GM19455 (cell line): ENCODE measurements around the gene LENG8.

Experiments used
- ATAC-seq: cut with Tn5 transposase; IDR thresholded peaks from one replicate; pipeline ENCODE4 v1.9.1; 2021; ENCODE audit not compliant: unreplicated experiment

Gene LENG8

DNA sequence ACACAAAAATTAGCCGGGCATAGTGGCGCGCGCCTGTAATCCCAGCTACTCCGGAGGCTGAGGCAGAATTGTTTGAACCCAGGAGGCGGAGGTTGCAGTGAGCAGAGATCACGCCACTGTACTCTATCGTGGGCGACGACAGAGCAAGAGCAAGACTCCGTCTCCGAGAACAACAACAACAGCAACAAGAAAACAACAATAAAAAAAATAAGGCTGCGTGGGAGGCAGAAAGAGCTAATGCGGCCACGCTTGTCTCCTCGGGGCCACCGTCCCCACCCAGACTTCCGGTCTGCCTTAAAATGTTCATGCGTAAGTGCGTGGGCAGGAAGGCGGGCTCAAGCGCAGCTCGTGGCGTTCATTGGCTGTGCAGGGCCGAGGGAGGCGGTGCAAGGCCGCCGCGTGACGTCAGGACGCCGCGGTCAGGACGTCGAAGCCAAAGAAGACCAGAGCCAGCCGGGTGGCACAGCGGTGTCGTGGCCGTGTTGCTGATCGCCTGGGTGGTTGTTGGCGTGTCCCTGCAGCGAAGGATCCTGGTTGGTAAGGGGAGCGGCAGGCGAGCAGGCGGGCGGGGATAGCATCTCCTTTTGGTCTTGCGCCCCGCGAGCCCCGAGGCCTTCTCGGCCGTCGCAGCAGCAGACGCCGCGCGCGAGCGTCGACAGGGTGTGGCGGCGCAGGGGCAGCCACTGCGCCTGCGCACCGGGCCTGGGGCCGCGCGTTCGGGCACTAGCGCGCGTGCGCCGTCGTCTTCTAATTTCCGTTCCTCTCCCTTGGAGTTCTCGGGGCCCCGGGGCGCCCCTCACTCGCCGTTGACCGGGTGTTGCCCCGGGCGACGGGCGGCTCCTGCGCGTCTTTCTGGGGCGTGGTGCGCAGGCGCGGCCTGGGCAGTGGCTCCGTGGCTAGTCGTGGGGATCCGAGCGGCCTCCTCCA, at the start of gene LENG8:
TSS of gene LENG8 (plus strand) at position 426 of the 927 bp plus-strand sequence. CDS start 2,146 bp downstream, outside the sequence.
- peak; percentile 84 for ATAC-seq

DNA sequence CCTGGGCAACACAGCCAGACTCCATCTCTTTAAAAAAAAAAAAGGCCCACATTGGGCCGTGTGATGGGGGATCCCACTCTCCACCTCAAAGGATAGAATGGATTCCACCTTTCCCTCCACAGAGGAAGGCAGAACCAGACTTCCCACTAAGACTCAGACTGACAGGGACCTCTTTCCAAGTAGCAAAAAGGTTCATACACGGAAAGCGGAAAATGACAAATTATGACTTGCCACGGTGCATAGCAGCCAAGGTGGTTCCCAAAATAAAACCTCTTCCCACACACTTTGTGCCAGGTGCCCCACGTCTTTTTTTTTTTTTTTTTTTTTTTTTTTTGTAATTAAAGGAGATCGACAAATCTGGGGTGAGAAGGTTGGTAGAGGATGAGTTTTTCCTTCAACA, 48.1 kb upstream of the LENG8 start:
- no peak for ATAC-seq

DNA sequence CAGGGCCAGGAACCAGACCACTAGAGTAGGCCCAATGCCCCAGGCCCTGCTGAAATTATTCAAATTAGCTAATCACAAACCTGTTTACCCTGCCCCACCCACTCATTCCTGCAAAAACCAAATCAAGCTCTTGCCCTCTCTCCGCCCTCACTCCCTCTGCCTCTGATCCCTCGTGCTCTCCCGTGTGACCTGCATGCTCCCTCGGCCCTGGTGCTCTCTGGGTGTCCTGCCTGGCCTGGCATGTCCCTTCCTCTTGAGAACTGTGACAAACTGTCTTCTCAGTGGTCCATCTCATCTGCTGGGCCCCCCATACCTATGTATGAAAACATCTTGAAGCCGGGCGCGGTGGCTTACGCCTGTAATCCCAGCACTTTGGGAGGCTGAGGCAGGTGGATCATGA, 45.9 kb upstream of the LENG8 start:
- no peak for ATAC-seq

DNA sequence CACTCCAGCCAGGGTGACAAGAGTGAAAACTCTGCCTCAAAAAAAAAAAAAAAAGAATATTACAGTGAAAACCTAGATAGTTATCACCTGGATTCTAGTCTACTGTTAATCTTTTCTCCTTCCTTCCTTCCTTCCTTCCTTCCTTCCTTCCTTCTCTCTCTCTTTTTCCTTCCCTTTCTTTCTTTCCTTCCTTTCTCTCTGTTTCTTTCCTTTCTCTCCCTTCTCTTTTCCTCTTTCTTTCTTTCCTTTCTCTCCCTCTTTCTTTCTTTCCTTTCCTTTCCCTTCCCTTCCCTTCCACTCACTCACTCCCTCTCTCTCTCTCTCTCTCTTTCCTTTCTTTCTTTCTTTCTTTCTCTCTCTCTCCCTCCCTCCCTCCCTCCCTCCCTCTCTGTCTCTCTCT, 43.4 kb upstream of the LENG8 start:
- ATAC-seq, result no peak

DNA sequence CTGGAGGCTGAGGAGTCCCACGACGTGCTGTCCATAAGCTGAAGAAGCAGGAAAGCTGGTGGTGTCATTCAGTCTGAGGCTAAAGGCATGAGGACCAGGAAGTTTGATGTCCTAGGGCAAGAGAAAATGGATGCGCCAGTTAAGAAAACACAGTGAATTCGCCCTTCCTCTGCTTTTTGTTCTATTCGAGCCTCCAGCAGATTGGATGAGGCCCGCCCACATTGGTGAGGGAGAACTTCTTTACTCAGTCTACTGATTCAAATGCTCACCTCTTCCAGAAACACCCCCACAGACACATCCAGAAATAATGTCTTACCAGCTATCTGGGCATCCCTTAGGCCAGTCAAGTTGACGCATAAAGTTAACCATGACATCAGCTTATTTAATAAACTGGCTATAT, 41.2 kb upstream of the LENG8 start:
- no peak for ATAC-seq

DNA sequence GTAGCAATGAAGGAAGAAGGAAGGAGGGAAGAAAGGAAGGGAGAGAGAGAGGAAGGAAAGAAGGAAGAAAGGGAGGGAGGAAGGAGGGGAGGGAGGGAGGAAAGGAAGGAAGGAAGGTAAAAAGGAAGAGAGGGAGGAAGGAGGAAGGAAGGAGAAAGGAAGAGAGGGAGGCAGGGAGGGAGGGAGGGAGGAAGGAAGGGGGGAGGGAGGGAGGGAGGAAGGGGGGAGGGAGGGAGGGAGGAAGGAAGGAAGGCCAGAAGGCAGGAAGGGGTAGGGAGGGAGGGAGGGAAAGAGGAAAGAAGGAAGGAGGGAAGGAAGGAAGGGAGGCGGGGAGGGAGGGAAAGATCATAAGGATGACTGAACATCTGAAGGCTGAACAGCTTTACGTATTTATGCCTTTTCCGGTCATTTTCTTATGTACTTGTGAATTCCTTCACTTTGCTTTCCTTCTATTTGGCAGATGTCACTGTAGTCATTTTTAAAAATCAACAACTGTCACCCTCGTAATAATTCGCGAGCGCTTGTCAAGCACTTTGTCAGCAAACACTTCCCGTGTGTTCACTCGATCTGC, 40.5 kb upstream of the LENG8 start:
- no peak for ATAC-seq

DNA sequence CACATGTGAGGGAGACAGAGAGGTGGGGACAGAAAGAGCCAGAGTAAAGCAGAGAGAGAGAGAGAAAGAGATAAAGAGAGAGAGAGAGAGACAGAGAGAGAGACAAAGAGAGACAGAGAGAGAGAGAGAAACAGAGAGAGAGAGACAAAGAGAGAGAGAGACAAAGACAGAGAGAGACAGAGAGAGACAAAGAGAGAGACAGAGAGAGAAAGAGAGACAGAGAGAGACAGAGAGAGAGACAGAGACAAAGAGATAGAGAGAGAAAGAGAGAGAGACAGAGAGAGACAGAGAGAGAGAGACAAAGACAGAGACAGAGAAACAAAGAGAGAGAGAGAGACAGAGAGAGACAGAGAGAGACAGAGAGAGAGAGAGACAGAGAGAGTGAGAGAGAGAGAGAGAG, 38.0 kb upstream of the LENG8 start:
- no peak for ATAC-seq

DNA sequence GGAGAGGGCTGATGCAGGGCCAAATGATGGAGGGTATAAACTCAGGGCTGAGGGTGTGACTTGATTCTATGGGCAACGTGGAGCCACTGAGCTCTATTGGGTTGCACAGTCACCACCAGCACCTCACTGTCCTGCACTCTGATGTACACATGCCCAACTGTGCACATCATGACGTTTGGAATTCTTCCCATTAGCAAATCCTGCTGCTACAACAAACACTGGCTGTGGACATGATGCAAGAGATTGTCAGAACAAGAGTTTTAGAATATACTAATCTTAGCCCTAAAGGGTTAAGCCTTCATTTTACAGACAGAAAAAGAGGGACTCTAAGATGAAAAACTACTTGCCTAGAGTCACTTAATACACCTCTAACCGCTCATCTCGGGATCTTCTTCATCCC, 36.1 kb upstream of the LENG8 start:
- no peak for ATAC-seq

DNA sequence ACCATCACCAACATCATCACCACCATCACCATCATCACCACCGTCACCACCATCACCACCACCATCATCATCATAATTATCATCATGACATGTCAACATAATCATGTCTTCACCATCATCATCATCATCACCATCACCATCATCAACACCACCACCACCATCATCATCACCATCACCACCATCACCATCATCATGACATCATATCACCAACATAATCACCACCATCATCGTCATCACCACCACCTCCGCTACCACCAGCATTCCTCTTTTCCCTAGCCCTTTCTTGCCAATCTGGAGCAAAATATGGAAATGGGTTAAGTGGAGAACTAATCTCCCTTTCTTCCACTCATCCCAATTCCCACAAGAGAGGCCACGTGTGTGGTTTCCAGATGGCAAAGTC, 34.8 kb upstream of the LENG8 start:
- no peak for ATAC-seq

DNA sequence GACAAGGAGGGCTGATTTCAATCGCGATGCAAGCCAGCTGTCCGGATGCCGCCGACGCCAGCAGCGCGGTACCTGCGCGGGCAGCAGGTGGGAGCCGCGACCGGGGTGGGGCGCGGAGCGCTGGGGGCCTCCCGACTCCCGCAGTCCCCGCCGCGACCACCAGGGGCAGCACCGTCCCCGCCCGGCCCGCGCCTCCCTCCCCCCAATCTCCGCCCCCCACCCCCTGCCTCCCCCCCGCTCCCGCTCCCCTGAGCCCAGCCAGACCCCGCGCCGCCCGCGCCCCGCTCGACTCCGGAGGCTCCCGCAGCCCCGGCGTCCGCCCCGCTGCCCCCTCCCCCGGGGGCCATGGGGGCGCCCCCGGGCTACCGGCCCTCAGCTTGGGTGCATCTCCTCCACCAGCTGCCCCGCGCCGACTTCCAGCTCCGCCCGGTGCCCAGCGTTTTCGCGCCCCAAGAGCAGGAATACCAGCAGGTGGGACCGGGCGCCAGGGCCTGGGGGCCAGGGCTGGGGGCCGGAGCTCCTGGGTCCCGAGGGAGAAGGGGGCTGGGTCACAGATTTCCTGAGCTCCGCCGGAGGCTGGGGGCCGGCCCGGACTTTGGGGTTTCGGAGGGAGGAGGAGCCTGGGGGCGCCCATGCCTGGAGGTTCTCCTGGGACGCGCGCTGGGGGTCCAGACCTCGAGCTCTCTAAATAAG, 33.6 kb upstream of the LENG8 start, which contains the start of gene TTYH1:
TSS of gene TTYH1 (plus strand) at position 257 of the 693 bp plus-strand sequence. CDS start at position 346, 89 bp downstream.
- ATAC-seq, result no peak

DNA sequence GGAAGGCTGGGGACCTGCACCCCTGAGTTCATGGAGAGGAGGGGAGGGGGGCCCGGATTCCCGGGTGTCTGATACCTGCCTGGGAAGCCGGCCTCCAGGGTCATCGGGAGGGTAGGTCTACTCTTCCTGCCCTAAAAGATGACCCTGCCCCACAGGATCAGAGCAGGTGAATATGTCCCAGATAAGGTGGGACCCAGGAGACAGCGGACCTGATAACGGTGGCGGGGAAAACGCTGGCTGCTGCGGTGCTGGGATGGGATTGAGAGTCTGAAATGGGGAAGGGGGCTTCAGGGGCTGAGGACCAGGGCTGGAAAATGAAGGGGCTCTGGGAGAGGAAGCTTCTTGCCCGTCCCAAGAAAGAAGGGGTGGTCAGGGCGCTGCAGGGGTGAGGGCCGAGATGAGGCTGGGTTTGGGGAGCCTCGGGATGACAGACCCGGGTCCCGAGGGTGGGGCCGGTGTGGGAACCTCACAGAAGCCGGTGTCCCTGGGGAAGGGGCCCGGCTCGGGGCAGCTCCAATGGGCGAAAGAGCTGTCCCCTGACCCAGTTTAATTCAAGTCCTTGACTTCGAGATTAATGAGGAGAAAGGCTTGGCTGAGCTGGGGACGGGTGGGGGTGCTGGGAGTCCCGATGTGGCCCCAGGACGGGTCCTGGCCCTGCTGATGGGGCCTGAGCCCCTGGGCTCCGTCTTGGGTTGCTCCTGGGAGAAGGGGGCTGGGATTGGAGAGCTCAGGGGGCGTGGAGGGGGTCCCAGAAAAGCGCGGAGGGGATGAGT, 32.9 kb upstream of the LENG8 start:
- ATAC-seq, result no peak

DNA sequence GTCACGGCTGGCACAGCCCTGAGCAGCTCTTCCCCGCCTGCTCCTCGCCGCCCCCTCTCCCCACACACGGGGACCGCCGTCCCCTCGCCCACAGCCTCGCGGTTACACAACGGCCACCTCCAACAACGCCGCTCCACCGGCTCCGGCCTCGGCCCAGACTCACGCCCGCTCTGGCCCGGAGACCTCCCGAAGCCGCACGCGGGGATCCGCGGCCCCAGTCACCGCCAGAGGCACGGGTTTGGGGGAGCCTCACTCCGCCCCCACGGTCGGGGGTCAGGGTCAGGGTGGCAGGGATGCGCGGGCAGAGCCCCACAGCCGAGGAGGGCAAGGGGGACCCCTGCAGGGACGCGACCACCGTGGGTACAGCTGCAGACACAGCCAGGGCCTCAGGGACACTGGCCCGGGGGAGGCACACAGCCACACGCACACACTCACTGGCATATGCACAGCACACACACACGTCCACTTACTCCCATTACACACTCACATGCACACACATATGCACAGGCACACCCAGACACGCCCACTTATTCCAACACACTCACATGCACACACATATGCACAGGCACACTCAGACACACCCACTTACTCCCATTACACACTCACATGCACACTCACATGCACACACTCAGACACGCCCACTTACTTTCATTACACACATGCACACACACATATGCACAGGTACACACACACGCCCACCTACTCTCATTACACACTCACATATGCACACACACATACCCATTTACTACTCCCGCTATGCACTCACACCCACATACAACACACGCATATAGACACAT, 32.1 kb upstream of the LENG8 start:
- no peak for ATAC-seq

DNA sequence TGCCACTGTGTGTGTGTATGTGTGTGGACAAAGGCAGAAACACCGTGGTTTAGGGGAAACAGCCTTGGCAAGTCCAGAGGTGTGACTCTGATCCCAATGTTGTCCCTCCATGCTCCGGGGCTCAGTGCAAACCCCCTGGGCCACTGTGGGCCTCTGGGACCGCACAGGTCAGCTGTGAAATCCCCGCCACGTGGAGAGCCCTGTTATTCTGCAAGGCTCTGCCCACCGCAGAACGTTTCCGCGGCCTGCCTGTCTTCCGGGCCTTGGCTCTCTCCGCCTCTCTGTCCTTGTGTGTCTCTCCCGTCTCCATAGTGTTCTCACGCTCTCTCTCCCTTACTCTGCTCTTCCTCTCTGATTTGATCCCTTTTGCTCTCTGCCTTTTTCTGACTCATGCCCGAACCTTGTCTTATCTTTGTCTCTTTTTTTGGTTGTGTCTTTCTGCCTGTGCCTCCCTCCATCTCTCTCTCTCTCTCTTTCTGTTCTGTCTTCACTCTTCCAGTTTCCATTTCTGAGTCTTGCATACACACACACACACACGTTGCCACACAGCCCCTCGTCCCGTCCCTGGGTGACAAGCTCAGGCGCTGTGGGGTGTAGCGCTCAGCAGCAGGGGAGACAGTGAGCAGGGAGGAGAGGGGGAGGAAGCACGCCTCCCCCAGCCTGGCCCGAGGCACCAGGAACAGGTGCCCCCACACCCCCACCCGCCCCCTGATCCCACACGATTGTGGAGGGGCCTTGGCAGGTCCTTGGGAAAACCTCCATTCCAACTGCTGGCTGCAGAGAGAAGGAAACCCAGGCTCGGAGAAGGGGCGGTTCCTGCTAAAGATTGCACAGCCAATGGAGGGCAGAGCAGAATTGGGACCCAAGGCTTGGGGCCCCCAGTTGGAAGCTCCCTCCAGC, 30.7 kb upstream of the LENG8 start:
- ATAC-seq, result no peak

DNA sequence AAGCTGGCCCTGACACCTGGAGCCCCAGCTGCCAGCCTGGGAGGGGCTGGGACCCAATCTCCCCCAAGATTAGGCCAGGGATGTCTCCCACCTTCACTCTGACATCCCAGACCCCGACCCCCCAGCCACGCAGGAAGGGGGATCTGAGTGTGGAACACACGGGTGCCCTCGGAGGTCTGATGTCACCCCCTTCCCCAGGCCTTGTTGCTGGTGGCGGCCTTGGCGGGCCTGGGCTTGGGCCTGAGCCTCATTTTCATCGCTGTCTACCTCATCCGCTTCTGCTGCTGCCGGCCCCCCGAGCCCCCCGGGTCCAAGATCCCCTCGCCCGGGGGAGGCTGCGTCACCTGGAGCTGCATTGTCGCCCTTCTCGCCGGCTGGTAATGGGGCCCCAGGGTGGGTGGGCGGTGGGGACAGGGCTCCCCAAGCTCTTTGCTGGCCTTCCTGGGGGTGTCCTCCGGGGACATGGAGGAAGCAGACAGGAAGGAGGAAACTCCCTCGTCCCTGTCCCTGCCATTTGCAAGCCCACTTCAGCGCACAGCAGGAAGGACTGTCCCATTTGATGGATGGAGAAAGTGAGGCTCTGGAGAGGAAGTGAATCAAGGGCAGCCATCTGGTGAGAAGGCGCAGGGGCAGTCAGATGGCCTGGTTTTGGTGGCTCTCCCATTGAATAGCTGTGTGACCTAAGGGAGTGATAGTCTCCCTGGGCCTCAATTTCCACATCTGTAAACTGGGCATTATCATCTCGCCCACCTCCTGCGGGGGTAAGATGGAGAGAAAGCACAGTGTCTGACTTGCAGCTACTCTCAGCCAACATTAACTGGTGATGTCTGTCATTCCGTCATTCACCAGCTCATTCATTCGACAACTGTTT, 29.8 kb upstream of the LENG8 start:
- no peak for ATAC-seq

DNA sequence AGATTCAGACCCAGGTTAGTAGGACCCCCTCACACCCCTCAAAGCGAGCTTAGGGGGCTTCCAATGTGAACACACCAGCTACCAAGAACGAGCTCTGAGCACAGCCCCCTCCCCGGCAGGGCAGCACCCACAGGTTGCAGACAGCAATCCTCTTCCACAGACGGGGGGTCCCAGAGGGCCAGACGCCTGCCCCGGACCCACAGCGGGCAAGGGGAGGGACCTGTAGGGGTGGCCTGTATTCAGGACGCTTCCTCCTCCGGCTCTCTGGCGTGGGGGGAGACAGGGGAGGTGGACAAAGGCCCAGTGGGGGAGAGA, 29.0 kb upstream of the LENG8 start:
- ATAC-seq, result no peak

DNA sequence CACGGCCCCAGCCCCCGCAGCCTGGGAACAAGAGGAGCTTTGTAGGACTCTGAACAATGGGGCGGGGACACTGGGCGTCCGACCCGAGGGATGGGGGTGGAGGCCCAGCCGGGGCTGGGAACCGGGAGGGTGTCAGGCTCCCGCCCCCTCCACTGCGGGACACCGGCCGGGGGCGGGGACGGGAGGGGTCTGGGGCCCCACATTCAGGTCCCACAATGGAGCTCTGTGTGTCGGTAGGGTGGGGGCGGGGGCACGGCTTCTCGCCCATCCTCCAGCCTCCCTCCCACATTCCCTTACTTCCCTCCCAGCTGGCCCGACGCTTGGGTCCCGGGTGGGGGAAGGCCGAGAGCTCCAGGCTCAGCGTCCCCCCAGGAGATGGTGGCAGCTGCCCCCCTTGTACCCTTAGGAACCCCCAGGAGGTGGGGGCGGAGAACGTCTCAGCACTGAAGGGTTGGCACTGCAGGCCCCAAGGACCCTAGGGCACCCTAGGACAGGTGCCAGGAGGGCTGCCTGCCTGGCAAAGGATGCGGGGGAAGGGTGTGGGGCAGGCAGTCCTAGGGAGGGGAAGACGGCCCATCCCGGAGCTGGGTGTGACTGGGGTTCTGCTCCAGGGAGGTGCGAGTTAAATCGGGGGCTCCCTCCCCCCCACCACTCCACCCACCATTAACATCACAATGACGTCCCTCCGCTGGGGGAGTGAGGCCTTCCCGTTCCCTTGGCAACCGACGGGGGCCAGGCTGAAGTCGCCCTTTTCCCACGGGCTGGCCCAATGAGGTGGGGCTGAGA, 28.4 kb upstream of the LENG8 start:
- ATAC-seq, result no peak

DNA sequence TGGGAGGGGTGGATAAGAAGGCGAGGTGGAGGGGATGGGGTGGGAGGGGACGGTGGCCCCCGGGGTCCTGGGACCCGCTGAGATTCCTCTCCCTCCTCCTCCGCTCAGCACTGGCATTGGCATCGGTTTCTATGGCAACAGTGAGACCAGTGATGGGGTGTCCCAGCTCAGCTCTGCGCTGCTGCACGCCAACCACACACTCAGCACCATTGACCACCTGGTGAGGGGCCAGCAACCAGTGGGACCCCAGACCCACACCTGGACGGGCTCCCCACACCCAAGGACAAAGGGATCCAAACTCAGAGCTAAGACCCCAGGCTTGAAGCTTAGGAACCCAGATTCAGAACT, 27.9 kb upstream of the LENG8 start:
- ATAC-seq, result no peak

DNA sequence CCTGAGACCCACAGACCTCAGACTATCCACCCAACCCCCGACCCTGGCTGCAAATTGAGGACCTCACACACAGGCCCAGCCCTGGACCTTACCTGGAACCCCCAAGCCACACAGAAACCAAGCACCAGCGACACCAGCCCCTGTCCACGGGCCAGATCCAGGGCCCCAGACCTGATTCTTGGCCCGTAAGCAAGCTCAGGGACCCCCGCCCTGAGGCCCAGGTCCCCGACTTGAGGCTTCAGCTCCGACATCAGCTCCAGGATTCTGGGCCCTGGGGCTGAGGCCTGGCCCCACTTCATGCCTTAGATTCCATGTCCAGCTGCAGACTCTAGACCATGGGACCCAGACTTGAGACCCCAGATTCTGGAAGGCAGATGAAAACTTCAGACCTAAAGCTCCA, 27.5 kb upstream of the LENG8 start:
- ATAC-seq, result no peak
